Measurements from ENCODE around the gene PTAFR.

DNA sequence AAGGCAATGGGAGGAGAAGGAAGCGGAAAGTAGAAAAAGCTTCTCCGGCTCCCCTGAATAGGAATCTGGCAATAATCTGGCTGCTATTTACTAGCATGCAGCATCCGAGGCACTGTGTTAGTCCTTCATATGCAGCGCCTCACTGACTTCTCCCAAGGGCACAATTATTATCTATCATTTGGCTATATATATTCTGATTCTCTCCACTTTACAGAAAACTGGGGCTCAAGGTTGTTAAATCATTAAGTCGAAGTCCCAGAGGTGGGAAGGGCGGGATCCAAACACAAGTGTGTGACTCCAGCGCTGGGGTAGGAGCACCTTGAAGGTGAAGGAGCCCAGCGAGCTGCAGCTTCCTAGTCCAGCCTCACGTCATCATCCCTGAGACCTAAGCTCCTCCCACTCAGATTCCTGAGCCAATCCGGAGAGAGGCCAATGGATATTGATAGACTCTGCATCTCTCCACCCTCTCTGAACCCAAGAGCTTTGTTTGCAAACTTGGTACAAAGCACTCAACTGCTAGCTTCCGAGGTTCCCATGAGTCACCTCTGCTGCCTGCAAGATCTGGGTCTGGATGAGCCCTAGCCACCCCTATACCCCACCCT is 71.5 kb downstream of the PTAFR start:
- TF ChIP-seq, protein P1, sequence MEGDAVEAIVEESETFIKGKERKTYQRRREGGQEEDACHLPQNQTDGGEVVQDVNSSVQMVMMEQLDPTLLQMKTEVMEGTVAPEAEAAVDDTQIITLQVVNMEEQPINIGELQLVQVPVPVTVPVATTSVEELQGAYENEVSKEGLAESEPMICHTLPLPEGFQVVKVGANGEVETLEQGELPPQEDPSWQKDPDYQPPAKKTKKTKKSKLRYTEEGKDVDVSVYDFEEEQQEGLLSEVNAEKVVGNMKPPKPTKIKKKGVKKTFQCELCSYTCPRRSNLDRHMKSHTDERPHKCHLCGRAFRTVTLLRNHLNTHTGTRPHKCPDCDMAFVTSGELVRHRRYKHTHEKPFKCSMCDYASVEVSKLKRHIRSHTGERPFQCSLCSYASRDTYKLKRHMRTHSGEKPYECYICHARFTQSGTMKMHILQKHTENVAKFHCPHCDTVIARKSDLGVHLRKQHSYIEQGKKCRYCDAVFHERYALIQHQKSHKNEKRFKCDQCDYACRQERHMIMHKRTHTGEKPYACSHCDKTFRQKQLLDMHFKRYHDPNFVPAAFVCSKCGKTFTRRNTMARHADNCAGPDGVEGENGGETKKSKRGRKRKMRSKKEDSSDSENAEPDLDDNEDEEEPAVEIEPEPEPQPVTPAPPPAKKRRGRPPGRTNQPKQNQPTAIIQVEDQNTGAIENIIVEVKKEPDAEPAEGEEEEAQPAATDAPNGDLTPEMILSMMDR (conservative IDR thresholded peaks at IDR 0.05 in 1 of 2, IDR thresholded peaks at IDR 0.05 in 1 of 2; ENCODE audit: extremely low read depth in 1 of 2, insufficient read depth in 1 of 2, low read depth in 1 of 2, low read length in 2 of 2), result no peak
- no peak for TF ChIP-seq EZH2 (IDR thresholded peaks at IDR 0.05; ENCODE audit: borderline replicate concordance, low read length)
